Loucy (cell line): Measurements from ENCODE around the gene NR2C2.

Experiments used
- CTCF ChIP-seq: fragments of 200-600 bp; sonication (generic); conservative IDR thresholded peaks from 2 replicates; pipeline ENCODE4 v1.5.1; 2014; ENCODE audit warnings: mild to moderate bottlenecking, antibody characterized with exemption, low read length
- EZH2phosphoT487 ChIP-seq: fragments of 200-600 bp; IDR thresholded peaks from 2 replicates; pipeline ENCODE4 v1.6.1; 2018; ENCODE audit warnings: antibody characterized with exemption, mild to moderate bottlenecking, moderate library complexity, borderline replicate concordance

GRCh38 chr3:14989943-14990779 is 42.8 kb downstream of the NR2C2 start:
- TF ChIP-seq CTCF = no peak
- no peak for TF ChIP-seq EZH2phosphoT487
